ENCODE data around the gene WFS1. TPM values are rescaled to one million over a fixed set of nuclear protein-coding genes. Genes with fewer than 3 reads are reported as not detected.

WFS1 gene
- total and polyA plus RNA-seq, 2 donors (not counting 3 experiments of a cell fraction or from before 2014, with no cell fraction given) = 48.2 to 70.0 TPM

- intact Hi-C loops (cut with micrococcal nuclease) (no loop called here), dilution Hi-C loops (cut with MboI; ENCODE audit: extremely low pct_ligation_motif_present, low sequenced_read_pairs) (no loop called here)
- no peak overlapping the region for H3K4me3 ChIP-seq (replicated peaks in 1 of 3; ENCODE audit: insufficient read depth in 1 of 3, low read depth in 1 of 3, low read length in 3 of 3)
- CTCF ChIA-PET = interaction anchor here (1.0 kb wide), 1 partner anchor 35 kb away, joined by 3 read pairs; no protein-coding TSS in a partner anchor
- H3K9ac ChIP-seq (replicated peaks; ENCODE audit: extremely low read depth, insufficient read depth, low read length) = no peak overlapping the region
- DNase-seq (ENCODE audit: low read depth, low spot score) (no peak), FAIRE-seq (no peak)
- no peak overlapping the region for H3K27ac ChIP-seq (ENCODE audit: insufficient read depth, low read depth, low read length)
- H3K27me3 ChIP-seq (ENCODE audit: control insufficient read depth in 2 of 2, insufficient read depth in 2 of 2, low read length in 2 of 2) = no peaks in the 10 kb centered on the region
- POLR2A ChIA-PET = no interaction called here
- H3K4me1 ChIP-seq (ENCODE audit: control insufficient read depth, extremely low read depth, insufficient read depth, low read length) = no peaks in the 10 kb centered on the region
- no peak overlapping the region for H3K4me2 ChIP-seq (ENCODE audit: insufficient read depth, low read length)
- no peaks in the 10 kb centered on the region for H4K20me1 ChIP-seq (replicated peaks; ENCODE audit: control insufficient read depth, extremely low read depth, insufficient read depth, low read length)
- no peaks in the 10 kb centered on the region for H3K79me2 ChIP-seq (ENCODE audit: control insufficient read depth, insufficient read depth, low read length)
- no peaks in the 10 kb centered on the region for H3K9me1 ChIP-seq (replicated peaks; ENCODE audit: control insufficient read depth, extremely low read depth, insufficient read depth, low read length)
- peaks cover 2 to 58% of the 10 kb centered on the region in 2 experiments for H3K36me3 ChIP-seq (ENCODE audit: control insufficient read depth in 2 of 2, extremely low read depth in 1 of 2, insufficient read depth in 2 of 2, low read length in 2 of 2)
- no peak for TF ChIP-seq EZH2 (IDR thresholded peaks at IDR 0.05; ENCODE audit: borderline replicate concordance, low read depth, low read length, severe bottlenecking)
- no peak for TF ChIP-seq FOS (IDR thresholded peaks at IDR 0.05; ENCODE audit: borderline replicate concordance, insufficient read depth, low read length)
- no peak for TF ChIP-seq CTCF (IDR thresholded peaks at IDR 0.05; ENCODE audit: extremely low read depth in 1 of 2, insufficient read depth in 1 of 2, low read depth in 1 of 2, low read length in 2 of 2)
- TF ChIP-seq POLR2A (IDR thresholded peaks at IDR 0.05; ENCODE audit: low read depth, low read length) = no peak
- no peak for TF ChIP-seq POLR2AphosphoS5 (IDR thresholded peaks at IDR 0.05; ENCODE audit: insufficient read depth, low read depth, low read length)
- TF ChIP-seq GATA2 (IDR thresholded peaks at IDR 0.05; ENCODE audit: insufficient read depth, insufficient read length, low read depth, low read length) = no peak
- TF ChIP-seq, protein P1, sequence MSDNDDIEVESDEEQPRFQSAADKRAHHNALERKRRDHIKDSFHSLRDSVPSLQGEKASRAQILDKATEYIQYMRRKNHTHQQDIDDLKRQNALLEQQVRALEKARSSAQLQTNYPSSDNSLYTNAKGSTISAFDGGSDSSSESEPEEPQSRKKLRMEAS (IDR thresholded peaks at IDR 0.05; ENCODE audit: insufficient read depth, insufficient read length) = no peak
- no peak for TF ChIP-seq JUN (IDR thresholded peaks at IDR 0.05; ENCODE audit: borderline replicate concordance, insufficient read depth, insufficient read length, low read depth)
- TF ChIP-seq MYC (IDR thresholded peaks at IDR 0.05; ENCODE audit: low read depth, low read length) = no peak
- BruUV-seq (replicated peaks) = no TSS peak
- no peak overlapping the region for H2AFZ ChIP-seq (ENCODE audit: low read depth, low read length)
- no peaks in the 10 kb centered on the region for H3K9me3 ChIP-seq (replicated peaks; ENCODE audit: control insufficient read depth, insufficient read depth, low read length)
These were observed 29.2 kb downstream of the WFS1 start for GRCh38 chr4:6298852-6299251.
